Fibroblast of lung (primary cell): ENCODE results near the gene UQCC2. TPM values are rescaled to one million over a fixed set of nuclear protein-coding genes. Genes with fewer than 3 reads are reported as not detected.

Source experiments
- DNase-seq, 2 donors: peaks; one replicate each; pipeline versions ENCODE4 v3.0.0 to v3.0.0-alpha.2; 2010; ENCODE audit warnings: low read depth in 2 of 2
- H2AFZ ChIP-seq: 2 replicates; pipeline ENCODE4 v1.5.1; 2012; ENCODE audit warnings: low read length, control low read depth, inconsistent platforms
- H3K27ac ChIP-seq: 2 replicates; pipeline ENCODE4 v1.5.1; 2011; ENCODE audit warnings: low read length, control low read depth; ENCODE audit not compliant: insufficient read depth
- H3K27me3 ChIP-seq: 2 replicates; pipeline ENCODE4 v1.5.1; 2011; ENCODE audit warnings: mild to moderate bottlenecking, low read length; ENCODE audit not compliant: control insufficient read depth, insufficient read depth
- H3K36me3 ChIP-seq: 2 replicates; pipeline ENCODE4 v1.5.1; 2011; ENCODE audit warnings: low read length; ENCODE audit not compliant: control insufficient read depth, insufficient read depth
- H3K4me1 ChIP-seq: 2 replicates; pipeline ENCODE4 v1.5.1; 2011; ENCODE audit warnings: low read length; ENCODE audit not compliant: control insufficient read depth, insufficient read depth; ENCODE audit errors: extremely low read depth
- H3K4me2 ChIP-seq: 2 replicates; pipeline ENCODE4 v1.5.1; 2011; ENCODE audit warnings: low read length, control low read depth; ENCODE audit not compliant: insufficient read depth; ENCODE audit errors: extremely low read depth
- H3K4me3 ChIP-seq, 4 experiments: fragments of 200-600 bp in 1 of 4; sonication (generic) in 1 of 4; replicated peaks in 1 of 4; 2 replicates each; pipeline ENCODE4 v1.5.1; 2011 to 2016; ENCODE audit warnings: low read length in 4 of 4, low read depth in 3 of 4, mild to moderate bottlenecking in 3 of 4, control low read depth in 2 of 4, inconsistent platforms in 1 of 4, mixed read lengths in 1 of 4; ENCODE audit not compliant: insufficient read depth in 1 of 4; ENCODE audit errors: control extremely low read depth in 1 of 4
- H3K79me2 ChIP-seq: 2 replicates; pipeline ENCODE4 v1.5.1; 2012; ENCODE audit warnings: mild to moderate bottlenecking, low read length, inconsistent platforms; ENCODE audit not compliant: control insufficient read depth, insufficient read depth
- H3K9ac ChIP-seq: 2 replicates; pipeline ENCODE4 v1.5.1; 2011; ENCODE audit warnings: mild to moderate bottlenecking, low read length, control low read depth; ENCODE audit not compliant: insufficient read depth
- H3K9me3 ChIP-seq: 2 replicates; pipeline ENCODE4 v1.5.1; 2012; ENCODE audit warnings: low read depth, low read length; ENCODE audit not compliant: control insufficient read depth, insufficient read depth
- H4K20me1 ChIP-seq: 2 replicates; pipeline ENCODE4 v1.5.1; 2011; ENCODE audit warnings: low read length; ENCODE audit not compliant: control insufficient read depth, insufficient read depth; ENCODE audit errors: extremely low read depth
- EZH2 ChIP-seq: IDR thresholded peaks from 2 replicates; pipeline ENCODE4 v1.5.1; 2012; ENCODE audit warnings: low read length, control low read depth, mild to moderate bottlenecking; ENCODE audit errors: missing control alignments
- polyA plus RNA-seq, 2 donors: library from polyadenylated mRNA; depleted of rRNA in 1 of 2; stranded (reverse) in 1 of 2; unstranded in 1 of 2; fragments of >200 nt; gene quantifications; 2 replicates each; pipeline ENCODE4 v1.2.1, GENCODE V29; 2011 to 2012; ENCODE audit warnings: missing spikeins in 1 of 2
- total RNA-seq: library from RNA; depleted of rRNA; stranded (reverse); fragments of >200 nt; gene quantifications from 2 replicates; pipeline ENCODE4 v1.2.1, GENCODE V29; 2014
- TF ChIP-seq, protein P1 (sequence below), 2 donors: IDR thresholded peaks in 1 of 2; conservative IDR thresholded peaks in 1 of 2; 1 replicate in 1 of 2; 2 replicates in 1 of 2; pipeline ENCODE4 v1.5.1; 2011 to 2012; ENCODE audit warnings: low read length in 2 of 2, control low read depth in 1 of 2, inconsistent platforms in 1 of 2, low read depth in 1 of 2, mild to moderate bottlenecking in 1 of 2

UQCC2 gene
- total and polyA plus RNA-seq, 2 donors (not counting 1 experiment from before 2014, with no cell fraction given), result 33.8 to 36.5 TPM

DNA sequence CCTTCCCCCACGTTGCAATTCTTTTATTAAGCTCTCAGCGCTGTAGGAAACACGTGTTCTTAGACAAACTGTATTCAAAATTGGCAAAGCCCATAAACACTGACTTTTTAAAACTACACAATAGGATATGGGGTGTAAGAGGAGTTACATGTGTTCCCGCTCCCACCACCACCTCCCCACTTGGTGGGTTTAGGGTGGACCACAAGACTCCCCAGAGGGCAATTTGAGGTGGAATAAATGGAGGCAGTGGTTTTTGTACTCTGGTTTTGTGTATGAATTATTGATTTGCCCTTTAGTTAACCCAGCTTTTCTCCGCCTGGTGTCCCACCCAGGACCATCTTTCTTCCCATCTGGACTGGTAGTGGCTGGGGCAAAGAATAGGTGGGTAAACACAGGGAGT, 3.7 kb downstream of the UQCC2 start:
- H3K79me2 ChIP-seq, result peaks cover 10% of the 10 kb centered on the region
- no peaks in the 10 kb centered on the region for H3K27me3 ChIP-seq
- H2AFZ ChIP-seq, result no peak overlapping the region
- H3K4me1 ChIP-seq, result peaks cover 5% of the 10 kb centered on the region
- H3K36me3 ChIP-seq, result peaks cover 3% of the 10 kb centered on the region
- no peak overlapping the region for H3K4me3 ChIP-seq
- no peaks in the 10 kb centered on the region for H4K20me1 ChIP-seq
- no peaks in the 10 kb centered on the region for H3K9me3 ChIP-seq
- H3K9ac ChIP-seq, result no peak overlapping the region
- DNase-seq, result no peak
- H3K4me2 ChIP-seq, result no peak overlapping the region
- H3K27ac ChIP-seq, result no peak overlapping the region
- TF ChIP-seq, protein P1, sequence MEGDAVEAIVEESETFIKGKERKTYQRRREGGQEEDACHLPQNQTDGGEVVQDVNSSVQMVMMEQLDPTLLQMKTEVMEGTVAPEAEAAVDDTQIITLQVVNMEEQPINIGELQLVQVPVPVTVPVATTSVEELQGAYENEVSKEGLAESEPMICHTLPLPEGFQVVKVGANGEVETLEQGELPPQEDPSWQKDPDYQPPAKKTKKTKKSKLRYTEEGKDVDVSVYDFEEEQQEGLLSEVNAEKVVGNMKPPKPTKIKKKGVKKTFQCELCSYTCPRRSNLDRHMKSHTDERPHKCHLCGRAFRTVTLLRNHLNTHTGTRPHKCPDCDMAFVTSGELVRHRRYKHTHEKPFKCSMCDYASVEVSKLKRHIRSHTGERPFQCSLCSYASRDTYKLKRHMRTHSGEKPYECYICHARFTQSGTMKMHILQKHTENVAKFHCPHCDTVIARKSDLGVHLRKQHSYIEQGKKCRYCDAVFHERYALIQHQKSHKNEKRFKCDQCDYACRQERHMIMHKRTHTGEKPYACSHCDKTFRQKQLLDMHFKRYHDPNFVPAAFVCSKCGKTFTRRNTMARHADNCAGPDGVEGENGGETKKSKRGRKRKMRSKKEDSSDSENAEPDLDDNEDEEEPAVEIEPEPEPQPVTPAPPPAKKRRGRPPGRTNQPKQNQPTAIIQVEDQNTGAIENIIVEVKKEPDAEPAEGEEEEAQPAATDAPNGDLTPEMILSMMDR (conservative IDR thresholded peaks at IDR 0.05 in 1 of 2, IDR thresholded peaks at IDR 0.05 in 1 of 2; ENCODE audit: low read depth in 1 of 2, low read length in 2 of 2), result no peak
- TF ChIP-seq EZH2, result no peak

DNA sequence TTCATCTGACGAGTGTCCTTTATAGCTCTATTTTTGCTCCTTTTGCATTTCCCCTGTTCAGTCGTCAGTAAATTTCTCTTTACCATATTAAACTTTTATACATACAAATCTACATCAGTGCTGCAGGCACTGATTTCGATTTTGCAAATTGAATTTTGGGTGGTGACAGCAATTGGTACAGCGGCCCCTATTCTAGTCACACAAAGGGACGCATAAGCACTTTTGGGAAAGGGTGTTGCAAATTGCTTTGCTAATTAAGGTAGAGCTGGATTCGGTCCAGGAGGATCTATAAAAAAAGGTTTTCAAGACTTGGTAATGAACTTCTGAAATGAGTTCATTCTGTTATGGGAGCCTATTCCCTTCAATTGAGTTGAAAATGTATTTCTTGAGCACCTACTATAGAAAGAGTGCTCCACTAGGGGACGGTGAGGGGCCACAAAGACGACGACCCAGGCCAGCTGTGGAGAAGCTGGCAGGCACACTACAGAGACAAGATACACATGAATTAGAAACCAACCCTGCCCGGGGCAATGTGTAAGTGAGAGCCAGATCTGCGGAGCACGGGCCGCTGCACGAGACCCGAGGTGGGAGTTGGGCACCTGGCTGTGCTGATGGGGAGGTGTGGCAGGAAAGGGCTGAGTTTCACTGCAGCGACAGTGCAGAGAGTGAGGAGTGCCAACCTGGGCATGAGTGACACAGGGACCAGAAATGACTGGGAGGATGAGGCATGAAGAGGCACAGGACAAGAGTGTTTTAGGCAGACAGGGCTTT, 5.4 kb downstream of the UQCC2 start:
- Histone ChIP-seq H3K27ac (no peak overlapping the region), H4K20me1 (no peaks in the 10 kb centered on the region), H3K4me1 (peaks cover 5% of the 10 kb centered on the region), H3K79me2 (peaks cover 10% of the 10 kb centered on the region), H3K4me2 (no peak overlapping the region), H3K36me3 (peaks cover 3% of the 10 kb centered on the region), H3K9ac (no peak overlapping the region), H3K4me3 (no peak overlapping the region), H3K27me3 (no peaks in the 10 kb centered on the region), H2AFZ (no peak overlapping the region), H3K9me3 (no peaks in the 10 kb centered on the region)
- no peak for DNase-seq
- TF ChIP-seq EZH2, result no peak
- TF ChIP-seq, protein P1 (conservative IDR thresholded peaks at IDR 0.05 in 1 of 2, IDR thresholded peaks at IDR 0.05 in 1 of 2; ENCODE audit: low read depth in 1 of 2, low read length in 2 of 2), result no peak

DNA sequence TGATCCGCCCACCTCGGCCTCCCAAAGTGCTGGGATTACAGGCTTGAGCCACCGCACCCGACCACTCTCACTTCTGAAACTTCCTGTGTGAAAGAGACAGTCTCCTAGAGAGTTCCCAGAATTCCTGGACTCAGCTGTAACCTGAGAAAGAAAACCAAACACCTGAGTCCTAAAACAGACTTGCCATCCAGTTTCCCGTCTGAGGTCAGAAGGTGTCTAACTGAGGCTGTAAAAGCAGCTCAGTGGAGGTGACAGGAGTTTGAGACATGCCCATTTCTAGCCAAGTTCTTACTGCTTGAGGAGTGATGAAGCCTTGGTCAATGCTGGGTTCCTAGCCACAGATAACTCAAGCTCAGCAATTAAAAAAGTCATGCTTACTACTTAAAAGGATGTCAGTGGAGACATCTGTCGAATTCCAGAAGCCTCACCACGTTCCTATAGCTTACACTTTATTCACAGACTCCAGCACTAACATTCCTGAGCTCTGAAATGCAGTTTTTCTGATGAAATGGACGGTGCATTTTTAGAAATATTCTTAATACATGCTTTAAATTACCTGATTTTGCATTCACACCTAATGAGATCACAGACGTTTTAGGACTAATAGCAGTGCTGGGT, 6.1 kb downstream of the UQCC2 start:
- Histone ChIP-seq H4K20me1 (no peaks in the 10 kb centered on the region), H3K4me3 (no peak overlapping the region), H2AFZ (no peak overlapping the region), H3K4me2 (no peak overlapping the region), H3K27me3 (no peaks in the 10 kb centered on the region), H3K9me3 (no peaks in the 10 kb centered on the region), H3K27ac (no peak overlapping the region), H3K36me3 (peaks cover 5% of the 10 kb centered on the region), H3K9ac (no peak overlapping the region), H3K4me1 (peaks cover 2% of the 10 kb centered on the region), H3K79me2 (peaks cover 3% of the 10 kb centered on the region)
- no peak for DNase-seq
- TF ChIP-seq, protein P1 (conservative IDR thresholded peaks at IDR 0.05 in 1 of 2, IDR thresholded peaks at IDR 0.05 in 1 of 2; ENCODE audit: low read depth in 1 of 2, low read length in 2 of 2), result no peak
- no peak for TF ChIP-seq EZH2
